Astrocyte of the spinal cord (primary cell): ENCODE measurements around the gene ZNF562.

Experiments used
- DNase-seq: peaks from one replicate; pipeline ENCODE4 v3.0.0; 2011; ENCODE audit warnings: low read depth, low spot score
- H3K4me3 ChIP-seq: 2 replicates; pipeline ENCODE4 v1.5.1; 2011; ENCODE audit warnings: low read depth, mild to moderate bottlenecking, low read length, moderate library complexity
- CTCF ChIP-seq: IDR thresholded peaks from 2 replicates; pipeline ENCODE4 v1.5.1; 2012; ENCODE audit warnings: low read depth, mild to moderate bottlenecking, low read length, inconsistent platforms
- in situ Hi-C: cut with HindIII; loops from 2 replicates; pipeline ENCODE4 v1.10.0; 2017; ENCODE audit warnings: low sequenced_read_pairs

The ZNF562 gene

GRCh38 chr19:9621156-9622037, 53.5 kb downstream of the ZNF562 start, which contains the start of gene ZNF561:
Gene ZNF561, minus strand, starts transcription at chr19:9621232. Its CDS starts 1,776 bp downstream, at chr19:9619456.
- no peak for TF ChIP-seq CTCF
- in situ Hi-C loops, result no loop called here
- H3K4me3 ChIP-seq, result peak within 1 kb of the TSS; percentile 78
- DNase-seq, result peak; percentile 92

DNA sequence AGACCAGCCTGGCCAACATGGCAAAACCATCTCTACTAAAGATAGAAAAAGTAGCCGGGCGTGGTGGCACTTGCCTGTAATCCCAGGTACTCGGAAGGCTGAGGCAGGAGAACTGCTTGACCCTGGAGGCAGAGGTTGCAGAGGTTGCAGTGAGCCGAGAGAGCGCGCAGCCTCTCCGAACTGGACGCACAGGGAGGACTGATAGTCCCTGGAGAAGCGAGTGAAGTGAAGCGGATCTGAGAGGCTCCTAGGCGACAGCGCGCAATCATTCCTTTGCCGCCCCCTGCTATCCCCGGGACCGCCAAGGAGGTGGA, 54.1 kb downstream of the ZNF562 start:
- H3K4me3 ChIP-seq, result peak overlapping the region; percentile 78
- DNase-seq, result no peak
- no peak for TF ChIP-seq CTCF
- in situ Hi-C loops, result no loop called here

DNA sequence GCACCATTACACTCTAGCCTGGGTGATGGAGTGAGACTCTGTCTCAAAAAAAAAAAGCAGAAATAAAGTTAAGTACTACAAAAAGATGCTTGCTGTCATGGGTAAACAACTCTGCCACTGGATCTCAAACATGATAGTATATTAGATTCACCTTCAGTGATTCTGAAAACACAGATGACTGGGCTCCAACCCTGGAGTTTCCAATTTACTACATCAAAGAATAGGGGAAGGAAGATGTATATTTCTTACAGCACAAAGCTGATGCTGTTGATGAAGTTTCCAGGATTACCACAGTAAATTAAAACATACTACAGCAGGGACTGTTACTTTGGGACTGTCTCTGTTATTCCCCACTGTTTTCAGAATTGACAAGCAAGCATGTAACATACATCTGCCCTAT, 59.1 kb downstream of the ZNF562 start:
- no peak overlapping the region for H3K4me3 ChIP-seq
- DNase-seq, result no peak
- TF ChIP-seq CTCF, result no peak
- in situ Hi-C loops, result no loop called here

GRCh38 chr19:9610484-9611113, 64.3 kb downstream of the ZNF562 start:
- in situ Hi-C loops, result no loop called here
- no peak for TF ChIP-seq CTCF
- H3K4me3 ChIP-seq, result no peak overlapping the region
- DNase-seq, result no peak

DNA sequence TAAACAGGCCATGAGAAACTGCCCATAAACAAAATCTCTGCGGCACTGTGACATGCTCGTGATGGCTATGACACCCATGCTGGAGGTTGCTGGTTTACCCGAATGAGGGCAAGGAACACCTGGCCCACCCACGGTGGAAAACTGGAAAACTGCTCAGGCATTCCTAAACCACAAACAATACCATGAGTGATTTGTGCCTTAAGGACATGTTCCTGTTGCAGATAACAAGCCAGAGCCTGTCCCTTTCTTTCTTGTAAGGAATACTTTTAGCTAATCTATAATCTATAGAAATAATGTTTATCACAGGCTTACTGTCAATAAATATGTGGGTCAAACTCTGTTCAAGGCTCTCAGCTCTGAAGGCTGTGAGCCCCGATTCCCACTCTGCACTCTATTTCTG, 66.0 kb downstream of the ZNF562 start:
- H3K4me3 ChIP-seq, result no peak overlapping the region
- in situ Hi-C loops, result no loop called here
- TF ChIP-seq CTCF, result no peak
- no peak for DNase-seq

GRCh38 chr19:9597027-9597426, 77.9 kb downstream of the ZNF562 start:
- in situ Hi-C loops, result no loop called here
- peak; percentile 52 for DNase-seq
- TF ChIP-seq CTCF, result no peak
- no peak overlapping the region for H3K4me3 ChIP-seq
